Astrocyte (in vitro differentiated cells and primary cell): ENCODE data around the gene CFAP45. TPM values are rescaled to one million over a fixed set of nuclear protein-coding genes. Genes with fewer than 3 reads are reported as not detected.

ENCODE experiments used
- DNase-seq: peaks from one replicate; pipeline ENCODE4 v3.0.0-alpha.2; 2010; ENCODE audit warnings: low read depth
- FAIRE-seq: peaks from 2 replicates; lab custom pipeline; 2011; peaks lifted over from hg19 to GRCh38; lab: Jason Lieb, UNC
- H2AFZ ChIP-seq: 2 replicates; pipeline ENCODE4 v1.6.0; 2012; ENCODE audit warnings: low read depth, low read length, inconsistent platforms
- H3K27ac ChIP-seq: 2 replicates; pipeline ENCODE4 v1.5.1; 2011; ENCODE audit warnings: low read depth, low read length, inconsistent platforms
- H3K27me3 ChIP-seq: 2 replicates; pipeline ENCODE4 v1.6.0; 2011; ENCODE audit warnings: low read length, inconsistent platforms; ENCODE audit not compliant: insufficient read depth
- H3K36me3 ChIP-seq: 2 replicates; pipeline ENCODE4 v1.5.1; 2011; ENCODE audit warnings: low read length, inconsistent platforms; ENCODE audit not compliant: insufficient read depth
- H3K4me1 ChIP-seq: 2 replicates; pipeline ENCODE4 v1.5.1; 2011; ENCODE audit warnings: low read length, inconsistent platforms; ENCODE audit not compliant: insufficient read depth
- H3K4me2 ChIP-seq: 2 replicates; pipeline ENCODE4 v1.6.0; 2012; ENCODE audit warnings: low read length, inconsistent platforms
- H3K4me3 ChIP-seq: 2 replicates; pipeline ENCODE4 v1.5.1; 2011; ENCODE audit warnings: low read depth, mild to moderate bottlenecking, low read length, inconsistent platforms; ENCODE audit not compliant: insufficient read depth
- H3K79me2 ChIP-seq: 2 replicates; pipeline ENCODE4 v1.6.0; 2012; ENCODE audit warnings: mild to moderate bottlenecking, low read length, inconsistent platforms; ENCODE audit not compliant: insufficient read depth
- H3K9ac ChIP-seq: 2 replicates; pipeline ENCODE4 v1.6.0; 2012; ENCODE audit warnings: mild to moderate bottlenecking, low read length, inconsistent platforms
- H3K9me3 ChIP-seq: 2 replicates; pipeline ENCODE4 v1.5.1; 2012; ENCODE audit warnings: low read depth, mild to moderate bottlenecking, low read length, inconsistent platforms; ENCODE audit not compliant: insufficient read depth
- H4K20me1 ChIP-seq: 2 replicates; pipeline ENCODE4 v1.6.0; 2012; ENCODE audit warnings: low read length, inconsistent platforms; ENCODE audit not compliant: insufficient read depth
- H3K27ac Mint-ChIP-seq: one replicate; pipeline ENCODE4 v1.8.0; 2021; ENCODE audit warnings: mild to moderate bottlenecking, mixed read lengths; ENCODE audit not compliant: unreplicated experiment
- H3K27me3 Mint-ChIP-seq: one replicate; pipeline ENCODE4 v1.8.0; 2021; ENCODE audit warnings: low read depth, mixed read lengths; ENCODE audit not compliant: unreplicated experiment
- H3K36me3 Mint-ChIP-seq: one replicate; pipeline ENCODE4 v1.8.0; 2021; ENCODE audit warnings: low read depth, mixed read lengths; ENCODE audit not compliant: unreplicated experiment
- H3K4me1 Mint-ChIP-seq: one replicate; pipeline ENCODE4 v1.8.0; 2021; ENCODE audit warnings: low read depth, mixed read lengths; ENCODE audit not compliant: unreplicated experiment
- H3K4me3 Mint-ChIP-seq: one replicate; pipeline ENCODE4 v1.8.0; 2021; ENCODE audit warnings: mild to moderate bottlenecking, moderate library complexity, mixed read lengths; ENCODE audit not compliant: unreplicated experiment
- H3K9me3 Mint-ChIP-seq: one replicate; pipeline ENCODE4 v1.8.0; 2021; ENCODE audit warnings: mild to moderate bottlenecking, mixed read lengths; ENCODE audit not compliant: unreplicated experiment
- CTCF ChIP-seq: IDR thresholded peaks from 2 replicates; pipeline ENCODE4 v1.5.1; 2011; ENCODE audit warnings: low read depth, mild to moderate bottlenecking, inconsistent platforms, low read length, moderate library complexity; ENCODE audit not compliant: insufficient read depth
- EZH2 ChIP-seq: IDR thresholded peaks from 2 replicates; pipeline ENCODE4 v1.6.1; 2012; ENCODE audit warnings: mild to moderate bottlenecking, low read length, inconsistent platforms; ENCODE audit not compliant: insufficient read depth
- total RNA-seq: library from RNA; stranded (reverse); gene quantifications from 2 replicates; pipeline ENCODE4 v1.2.1, GENCODE V29; 2021

CFAP45 gene
- total RNA-seq, 1 donor from 2014 or later = 3.2 TPM

DNA sequence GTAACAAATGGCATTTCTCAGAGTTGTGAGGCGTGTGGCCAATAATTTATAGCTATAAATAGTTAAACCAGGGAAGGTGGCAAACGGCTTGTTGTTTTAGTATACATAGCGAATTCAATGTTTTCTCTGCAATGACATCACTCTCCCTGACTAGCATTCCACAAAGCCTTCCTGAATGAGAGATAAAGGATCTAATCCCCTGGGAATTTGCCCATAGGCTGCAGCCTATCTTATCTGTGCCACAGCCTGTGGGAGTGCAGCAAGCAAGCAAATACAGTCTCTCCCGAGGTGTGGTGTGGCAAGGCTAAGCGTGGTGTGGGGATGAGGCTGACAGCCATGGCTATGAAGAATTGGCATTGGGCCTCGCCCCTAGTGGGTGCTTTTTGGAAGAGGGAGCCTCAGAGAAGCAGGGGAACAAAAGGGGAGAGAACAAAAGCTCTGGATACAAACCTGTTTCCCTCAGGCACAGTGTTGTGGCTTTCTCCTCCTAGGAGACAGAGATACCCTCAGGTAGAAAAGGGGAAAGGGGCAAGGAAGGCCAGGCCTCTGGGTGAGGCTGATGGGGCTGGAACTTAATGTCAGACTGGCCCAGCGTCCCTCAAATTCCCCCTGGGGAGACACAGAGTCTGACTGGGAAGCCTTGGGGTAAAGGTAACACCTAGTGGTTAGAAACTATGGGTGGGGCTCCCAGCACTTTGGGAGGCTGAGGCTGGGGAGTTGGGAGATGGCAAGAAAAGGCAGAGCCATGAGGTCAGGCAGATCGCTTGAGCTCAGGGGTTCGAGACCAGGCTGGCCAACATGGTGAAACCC lies 16.5 kb upstream of the CFAP45 start:
- Mint-ChIP-seq H3K27me3 (no peaks in the 10 kb centered on the region), H3K4me1 (peaks cover 85% of the 10 kb centered on the region), H3K9me3 (no peaks in the 10 kb centered on the region), H3K36me3 (peaks cover 26% of the 10 kb centered on the region), H3K4me3 (peak overlapping the region; percentile 42), H3K27ac (peak overlapping the region; percentile 93)
- no peak overlapping the region for H2AFZ ChIP-seq
- peaks cover 45% of the 10 kb centered on the region for H4K20me1 ChIP-seq
- DNase-seq (peak; percentile 84), FAIRE-seq (peak; percentile 95)
- H3K9ac ChIP-seq = peak overlapping the region; percentile 80
- peaks cover 32% of the 10 kb centered on the region for H3K36me3 ChIP-seq
- H3K79me2 ChIP-seq = peaks cover 37% of the 10 kb centered on the region
- peak overlapping the region; percentile 69 for H3K4me2 ChIP-seq
- H3K4me3 ChIP-seq = no peak overlapping the region
- peaks cover 57% of the 10 kb centered on the region for H3K4me1 ChIP-seq
- H3K9me3 ChIP-seq = no peaks in the 10 kb centered on the region
- H3K27ac ChIP-seq = peak overlapping the region; percentile 88
- H3K27me3 ChIP-seq = no peaks in the 10 kb centered on the region
- TF ChIP-seq EZH2 = no peak
- no peak for TF ChIP-seq CTCF

GRCh38 chr1:159915571-159916241 lies 15.7 kb upstream of the CFAP45 start:
- H3K9ac ChIP-seq = peak overlapping the region; percentile 80
- Mint-ChIP-seq H3K9me3 (no peaks in the 10 kb centered on the region), H3K27ac (peak overlapping the region; percentile 93), H3K27me3 (no peaks in the 10 kb centered on the region), H3K36me3 (peaks cover 23% of the 10 kb centered on the region), H3K4me1 (peaks cover 86% of the 10 kb centered on the region), H3K4me3 (no peak overlapping the region)
- no peak overlapping the region for H2AFZ ChIP-seq
- FAIRE-seq = no peak
- TF ChIP-seq CTCF (no peak), EZH2 (no peak)
- H3K27ac ChIP-seq = peak overlapping the region; percentile 88
- no peaks in the 10 kb centered on the region for H3K27me3 ChIP-seq
- DNase-seq = no peak
- no peak overlapping the region for H3K4me3 ChIP-seq
- H3K9me3 ChIP-seq = no peaks in the 10 kb centered on the region
- peak overlapping the region; percentile 69 for H3K4me2 ChIP-seq
- peaks cover 57% of the 10 kb centered on the region for H3K4me1 ChIP-seq
- peaks cover 28% of the 10 kb centered on the region for H3K36me3 ChIP-seq
- peaks cover 30% of the 10 kb centered on the region for H3K79me2 ChIP-seq
- H4K20me1 ChIP-seq = peaks cover 37% of the 10 kb centered on the region
